GM12891 (cell line): Measurements from ENCODE around the gene GLRA3.
A peak's percentile ranks its signal among the peaks of the same experiment; 100 is the strongest.

Experiments
- DNase-seq: peaks from one replicate; pipeline ENCODE4 v3.0.0; 2011; ENCODE audit warnings: low spot score; ENCODE audit not compliant: insufficient read length
- FAIRE-seq: peaks from 2 replicates; lab custom pipeline; 2011; peaks lifted over from hg19 to GRCh38; lab: Jason Lieb, UNC
- PAX5 ChIP-seq: IDR thresholded peaks from 2 replicates; pipeline ENCODE4 v1.6.1; 2011; ENCODE audit warnings: low read length, moderate library complexity, mild to moderate bottlenecking; ENCODE audit not compliant: insufficient read depth, severe bottlenecking
- POLR2A ChIP-seq: IDR thresholded peaks from 2 replicates; pipeline ENCODE4 v1.6.1; 2011; ENCODE audit warnings: low read depth, low read length, control low read depth
- POLR2AphosphoS5 ChIP-seq: IDR thresholded peaks from 2 replicates; pipeline ENCODE4 v1.6.1; 2011; ENCODE audit warnings: low read depth, low read length, control low read depth
- POU2F2 ChIP-seq: IDR thresholded peaks from 2 replicates; pipeline ENCODE4 v1.6.1; 2011; ENCODE audit warnings: low read depth, mild to moderate bottlenecking, control low read depth, low read length, moderate library complexity
- SPI1 ChIP-seq: IDR thresholded peaks from 2 replicates; pipeline ENCODE4 v1.6.1; 2011; ENCODE audit warnings: low read depth, low read length, control low read depth
- TAF1 ChIP-seq: IDR thresholded peaks from 2 replicates; pipeline ENCODE4 v1.6.1; 2011; ENCODE audit warnings: low read depth, low read length, control low read depth

The GLRA3 gene

GRCh38 chr4:174860588-174860987, 31.5 kb upstream of the GLRA3 start:
- FAIRE-seq (no peak), DNase-seq (no peak)
- TF ChIP-seq SPI1 (no peak), POLR2AphosphoS5 (no peak), POU2F2 (no peak), PAX5 (no peak), TAF1 (no peak), POLR2A (no peak)

GRCh38 chr4:174859904-174860303, 30.9 kb upstream of the GLRA3 start:
- TF ChIP-seq TAF1 (no peak), POU2F2 (no peak), SPI1 (peak; percentile 59; the same call in 1 of the 2 replicates), POLR2AphosphoS5 (no peak), POLR2A (no peak)
- DNase-seq: no peak
- FAIRE-seq: no peak

- DNase-seq: no peak
Observed at GRCh38 chr4:174856926-174857800, 28.1 kb upstream of the GLRA3 start.

GRCh38 chr4:174855050-174855449, 26.0 kb upstream of the GLRA3 start:
- no peak for FAIRE-seq
- TF ChIP-seq TAF1 (no peak), SPI1 (no peak), POLR2A (no peak), POLR2AphosphoS5 (no peak), PAX5 (no peak), POU2F2 (no peak)
- DNase-seq: no peak

More at GRCh38 chr4:174856926-174857800, 28.1 kb upstream of the GLRA3 start:
- FAIRE-seq: no peak
- TF ChIP-seq SPI1: no peak
- no peak for TF ChIP-seq TAF1
- TF ChIP-seq POLR2AphosphoS5: no peak
- no peak for TF ChIP-seq POLR2A
- no peak for TF ChIP-seq POU2F2
- no peak for TF ChIP-seq PAX5

- DNase-seq (no peak), FAIRE-seq (no peak)
- TF ChIP-seq POLR2A (no peak), SPI1 (no peak), TAF1 (no peak), PAX5 (no peak), POLR2AphosphoS5 (no peak), POU2F2 (no peak)
Observed at GRCh38 chr4:174853629-174854028, 24.6 kb upstream of the GLRA3 start.

- TF ChIP-seq SPI1 (no peak), POU2F2 (no peak), TAF1 (no peak), POLR2A (no peak), POLR2AphosphoS5 (no peak), PAX5 (no peak)
- DNase-seq: no peak
- FAIRE-seq: no peak
Observed at GRCh38 chr4:174848596-174848995, 19.5 kb upstream of the GLRA3 start.

- DNase-seq: no peak
- TF ChIP-seq TAF1: no peak
- no peak for TF ChIP-seq SPI1
- no peak for TF ChIP-seq POU2F2
- no peak for TF ChIP-seq PAX5
- TF ChIP-seq POLR2AphosphoS5: no peak
- no peak for TF ChIP-seq POLR2A
- FAIRE-seq: no peak
Observed at GRCh38 chr4:174847801-174848427, 18.9 kb upstream of the GLRA3 start.

- FAIRE-seq: no peak
- no peak for DNase-seq
- no peak for TF ChIP-seq SPI1
- TF ChIP-seq POLR2A: no peak
- TF ChIP-seq TAF1: no peak
- TF ChIP-seq PAX5: no peak
- no peak for TF ChIP-seq POLR2AphosphoS5
- TF ChIP-seq POU2F2: no peak
Observed at GRCh38 chr4:174835536-174835935, 6.5 kb upstream of the GLRA3 start.

- FAIRE-seq (no peak), DNase-seq (no peak)
- no peak for TF ChIP-seq PAX5
- TF ChIP-seq SPI1: no peak
- no peak for TF ChIP-seq POLR2A
- no peak for TF ChIP-seq TAF1
- TF ChIP-seq POU2F2: no peak
Observed at GRCh38 chr4:174834477-174834876, 5.4 kb upstream of the GLRA3 start.
